Neutrophil (primary cell): ENCODE data around the gene HOMER1.

Experiments
- H3K27ac ChIP-seq: fragments of 200-600 bp; sonication (generic); 2 replicates; pipeline ENCODE4 v1.5.1; 2016; ENCODE audit warnings: mild to moderate bottlenecking, moderate library complexity
- H3K27me3 ChIP-seq: fragments of 200-600 bp; sonication (generic); 2 replicates; pipeline ENCODE4 v1.6.0; 2016; ENCODE audit warnings: mild to moderate bottlenecking
- H3K36me3 ChIP-seq: fragments of 200-600 bp; sonication (generic); 2 replicates; pipeline ENCODE4 v1.5.1; 2017
- H3K4me1 ChIP-seq, 2 experiments: fragments of 200-600 bp in 1 of 2; sonication (generic) in 1 of 2; 1 replicate in 1 of 2; 2 replicates in 1 of 2; pipeline versions ENCODE4 v1.5.1 to v1.6.1; 2013 to 2016; ENCODE audit warnings: low read depth in 1 of 2, low read length in 1 of 2, mild to moderate bottlenecking in 1 of 2, moderate library complexity in 1 of 2; ENCODE audit not compliant: control insufficient read depth in 1 of 2, insufficient read depth in 1 of 2
- H3K4me3 ChIP-seq, 2 experiments: fragments of 200-600 bp in 1 of 2; sonication (generic) in 1 of 2; 1 replicate in 1 of 2; 2 replicates in 1 of 2; pipeline ENCODE4 v1.5.1; 2013 to 2016; ENCODE audit warnings: low read depth in 1 of 2, low read length in 1 of 2, mild to moderate bottlenecking in 1 of 2, moderate library complexity in 1 of 2
- H3K9me3 ChIP-seq: fragments of 200-600 bp; sonication (generic); 2 replicates; pipeline ENCODE4 v1.5.1; 2016
- CTCF ChIP-seq: fragments of 200-600 bp; sonication (generic); IDR thresholded peaks from 2 replicates; pipeline ENCODE4 v1.5.1; 2016; ENCODE audit warnings: antibody characterized with exemption

The HOMER1 gene

GRCh38 chr5:79484731-79485130 lies 29.2 kb downstream of the HOMER1 start:
- Histone ChIP-seq H3K4me3 (no peak overlapping the region), H3K9me3 (no peaks in the 10 kb centered on the region), H3K36me3 (no peaks in the 10 kb centered on the region), H3K4me1 (no peaks in the 10 kb centered on the region), H3K27ac (no peak overlapping the region), H3K27me3 (peaks cover 39% of the 10 kb centered on the region)
- TF ChIP-seq CTCF, result no peak

- Histone ChIP-seq H3K4me3 (no peak overlapping the region), H3K4me1 (no peaks in the 10 kb centered on the region), H3K36me3 (no peaks in the 10 kb centered on the region), H3K27me3 (peaks cover 9% of the 10 kb centered on the region), H3K27ac (no peak overlapping the region), H3K9me3 (no peaks in the 10 kb centered on the region)
- TF ChIP-seq CTCF, result no peak
Measured at GRCh38 chr5:79481574-79481973, 32.4 kb downstream of the HOMER1 start.

GRCh38 chr5:79480991-79481390 lies 32.9 kb downstream of the HOMER1 start:
- no peaks in the 10 kb centered on the region for H3K4me1 ChIP-seq
- no peak overlapping the region for H3K27ac ChIP-seq
- TF ChIP-seq CTCF, result no peak
- H3K4me3 ChIP-seq, result no peak overlapping the region
- H3K36me3 ChIP-seq, result no peaks in the 10 kb centered on the region
- peaks cover 7% of the 10 kb centered on the region for H3K27me3 ChIP-seq
- H3K9me3 ChIP-seq, result no peaks in the 10 kb centered on the region

GRCh38 chr5:79475152-79475466 lies 38.8 kb downstream of the HOMER1 start:
- no peak overlapping the region for H3K4me3 ChIP-seq
- no peak overlapping the region for H3K27ac ChIP-seq
- no peaks in the 10 kb centered on the region for H3K9me3 ChIP-seq
- H3K27me3 ChIP-seq, result no peaks in the 10 kb centered on the region
- no peaks in the 10 kb centered on the region for H3K4me1 ChIP-seq
- TF ChIP-seq CTCF, result no peak
- H3K36me3 ChIP-seq, result no peaks in the 10 kb centered on the region

- Histone ChIP-seq H3K27ac (no peak overlapping the region), H3K4me3 (no peak overlapping the region), H3K4me1 (no peaks in the 10 kb centered on the region), H3K9me3 (no peaks in the 10 kb centered on the region), H3K36me3 (no peaks in the 10 kb centered on the region), H3K27me3 (no peaks in the 10 kb centered on the region)
- TF ChIP-seq CTCF, result no peak
Measured at GRCh38 chr5:79474367-79475151, 39.4 kb downstream of the HOMER1 start.
